GM18511 (cell line): ENCODE data around the gene RABEP1.

Experiments used
- ATAC-seq: cut with Tn5 transposase; IDR thresholded peaks from one replicate; pipeline ENCODE4 v1.9.1; 2021; ENCODE audit warnings: mild to moderate bottlenecking, moderate library complexity; ENCODE audit not compliant: unreplicated experiment

Gene RABEP1

DNA sequence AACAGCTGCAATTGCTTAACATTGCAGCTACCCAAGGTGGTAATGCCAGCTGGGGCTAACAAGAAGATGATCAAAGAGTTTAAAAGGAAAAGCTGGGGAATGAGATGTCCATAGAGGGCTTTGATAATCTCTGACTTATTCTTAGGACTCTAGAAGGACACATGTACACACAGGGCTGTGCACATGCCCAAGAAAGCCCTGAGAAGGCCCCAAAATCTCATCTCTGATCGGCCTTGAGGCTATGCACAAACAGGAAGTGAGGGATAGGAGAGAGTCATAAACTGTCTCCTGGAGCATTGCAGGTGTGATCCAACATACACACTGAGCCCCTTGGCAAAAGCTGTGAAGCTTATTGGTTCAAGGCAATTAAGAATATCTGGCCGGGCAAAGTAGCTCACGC is 17.2 kb upstream of the RABEP1 start:
- ATAC-seq, result no peak

DNA sequence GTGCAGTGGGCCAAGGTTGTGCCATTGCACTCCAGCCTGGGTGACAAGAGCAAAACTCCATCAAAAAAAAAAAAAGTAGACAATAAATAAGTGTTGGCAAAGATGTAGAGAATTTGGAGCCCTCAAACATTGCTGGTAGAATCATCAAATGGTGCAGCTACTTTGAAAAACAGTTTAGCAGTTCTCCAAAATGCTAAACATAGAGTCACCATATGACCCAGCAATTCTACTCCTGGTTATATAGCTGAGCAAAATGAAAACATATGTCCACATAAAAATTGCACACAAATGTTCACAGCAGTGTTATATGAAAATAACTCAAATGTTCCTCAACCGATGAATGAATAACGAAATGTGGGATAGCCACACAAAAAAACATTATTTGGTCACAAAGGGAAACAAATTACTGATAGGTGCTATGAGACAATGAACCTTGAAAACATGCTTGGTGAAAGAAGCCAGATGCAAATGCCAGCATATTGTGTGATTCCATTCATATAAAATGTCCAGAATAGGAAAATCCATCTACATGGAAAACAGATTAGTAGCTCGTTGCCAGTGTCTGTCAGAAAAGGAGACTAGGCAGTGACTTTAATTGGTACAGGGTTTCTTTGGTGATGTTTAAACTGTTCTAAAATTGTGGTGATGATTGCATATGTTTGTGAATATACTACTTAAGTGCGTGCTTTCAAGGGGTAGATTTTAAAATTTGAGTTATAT is 12.7 kb upstream of the RABEP1 start:
- ATAC-seq, result no peak

DNA sequence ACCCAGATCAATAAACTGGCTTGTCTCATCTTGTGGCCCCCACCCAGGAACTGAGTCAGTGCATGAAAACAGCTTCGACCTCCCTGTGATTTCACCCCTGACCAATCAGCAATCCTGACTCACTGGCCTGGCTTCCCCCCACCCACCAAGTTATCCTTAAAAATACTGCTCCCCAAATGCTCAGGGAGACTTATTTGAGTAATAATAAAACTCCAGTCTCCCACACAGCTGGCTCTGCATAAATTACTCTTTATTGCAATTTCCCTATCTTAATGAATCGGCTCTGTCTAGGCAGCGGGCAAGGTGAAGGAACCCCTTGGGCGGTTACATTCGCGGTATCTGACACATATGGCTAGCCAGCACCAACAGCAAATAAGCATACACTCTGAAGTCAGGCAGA is 9.8 kb upstream of the RABEP1 start:
- ATAC-seq, result no peak

DNA sequence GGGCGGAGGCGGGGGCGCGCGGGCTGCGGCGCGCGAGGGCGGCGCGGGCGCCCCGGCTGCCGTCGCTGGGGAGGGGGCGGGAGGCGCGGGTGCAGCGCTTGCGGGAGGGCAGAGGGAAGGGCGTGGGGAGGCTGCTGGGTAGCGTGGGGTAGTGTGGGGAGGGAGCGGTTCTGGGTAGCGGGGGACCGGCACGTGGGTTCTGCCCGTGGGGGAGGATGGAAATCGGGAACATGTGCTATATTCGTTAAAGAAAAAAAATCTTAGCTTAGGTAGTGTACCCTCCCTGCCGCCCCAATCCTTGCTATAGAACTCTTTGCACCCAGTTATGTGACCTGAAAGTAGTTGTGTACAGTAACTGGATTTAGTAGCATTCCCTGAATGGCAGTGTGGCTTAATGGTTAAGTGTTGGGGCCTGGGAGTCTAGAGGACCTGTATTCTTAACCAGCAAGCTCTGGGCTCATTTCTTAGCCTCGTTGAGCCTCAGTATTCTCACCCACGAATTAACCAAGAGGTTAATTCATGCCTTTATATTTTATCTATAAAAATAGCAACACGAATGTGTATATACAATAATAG is 646 bp downstream of the RABEP1 start:
- ATAC-seq, result peak; percentile 15

DNA sequence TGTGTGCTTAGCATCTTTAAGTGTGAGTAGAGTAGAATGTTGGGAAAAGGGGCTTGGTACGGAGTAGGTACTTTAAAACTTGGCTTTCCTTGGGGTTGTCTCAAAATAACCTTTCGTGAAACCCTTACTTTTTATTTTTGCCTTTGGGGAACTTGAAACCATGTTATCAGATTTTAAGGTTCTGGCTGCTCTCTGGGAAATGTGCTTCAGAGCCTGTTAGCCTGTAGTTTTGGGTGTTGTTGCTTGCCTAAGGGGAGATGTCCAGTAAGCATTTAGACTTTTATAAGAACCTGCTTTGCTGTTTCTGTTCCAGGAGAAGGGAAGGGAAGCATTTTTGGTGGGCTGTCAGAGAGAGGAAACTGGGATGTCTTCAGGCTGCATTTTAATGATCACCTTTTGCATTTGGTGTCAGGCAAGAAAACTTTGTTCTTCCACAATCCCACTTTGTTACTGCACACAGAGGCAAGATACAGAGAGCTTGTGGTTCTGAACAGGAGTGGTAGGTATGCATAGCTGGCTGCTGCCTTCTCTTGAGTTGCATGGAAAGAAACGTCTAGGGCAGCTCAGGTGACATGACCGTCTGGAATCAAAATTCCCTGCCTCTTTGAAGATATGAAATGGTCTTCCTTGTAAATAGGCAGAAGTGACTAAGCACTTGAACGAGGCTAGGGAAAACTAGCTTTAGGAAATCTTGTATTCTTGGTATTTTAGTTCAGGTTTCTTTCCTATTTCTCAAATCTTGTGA is 1.7 kb downstream of the RABEP1 start:
- no peak for ATAC-seq

DNA sequence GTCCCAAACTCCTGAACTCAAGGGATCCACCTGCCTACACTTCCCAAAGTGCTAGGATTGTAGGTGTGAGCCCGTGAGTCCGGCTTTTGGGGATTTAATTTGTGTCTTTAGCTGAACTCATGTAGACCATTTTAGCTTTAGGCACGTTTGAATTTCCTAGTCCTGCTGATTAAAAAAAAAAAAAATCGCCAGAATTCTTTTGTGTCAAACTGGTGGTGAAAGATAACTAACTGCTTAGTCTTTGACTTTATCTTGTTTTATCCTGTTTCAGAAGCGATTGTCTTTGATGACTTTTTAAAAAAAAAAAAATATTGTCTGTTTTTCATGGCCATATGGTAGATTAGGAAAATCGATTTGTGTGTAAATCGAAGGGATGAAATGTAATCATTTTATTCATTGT is 2.6 kb downstream of the RABEP1 start:
- ATAC-seq, result no peak

DNA sequence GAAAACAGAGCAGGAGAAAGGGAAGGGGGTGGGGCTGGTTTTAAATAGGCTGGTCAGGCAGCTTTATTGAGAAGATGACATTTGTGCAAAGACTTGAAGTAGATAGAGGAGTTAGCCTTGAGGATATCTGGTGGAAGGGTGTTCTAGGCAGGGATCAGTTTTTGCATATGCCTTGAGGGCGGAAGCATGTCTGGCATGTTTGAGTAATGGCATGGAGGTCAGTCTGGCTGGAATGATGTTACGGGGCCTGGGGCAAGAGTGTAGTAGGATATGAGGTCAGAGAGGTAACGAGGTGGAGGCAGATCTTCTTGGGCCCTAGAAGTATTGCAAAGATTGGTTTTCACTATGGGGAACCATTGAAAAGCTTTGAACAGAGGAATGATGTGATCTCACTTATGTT is 4.8 kb downstream of the RABEP1 start:
- no peak for ATAC-seq

DNA sequence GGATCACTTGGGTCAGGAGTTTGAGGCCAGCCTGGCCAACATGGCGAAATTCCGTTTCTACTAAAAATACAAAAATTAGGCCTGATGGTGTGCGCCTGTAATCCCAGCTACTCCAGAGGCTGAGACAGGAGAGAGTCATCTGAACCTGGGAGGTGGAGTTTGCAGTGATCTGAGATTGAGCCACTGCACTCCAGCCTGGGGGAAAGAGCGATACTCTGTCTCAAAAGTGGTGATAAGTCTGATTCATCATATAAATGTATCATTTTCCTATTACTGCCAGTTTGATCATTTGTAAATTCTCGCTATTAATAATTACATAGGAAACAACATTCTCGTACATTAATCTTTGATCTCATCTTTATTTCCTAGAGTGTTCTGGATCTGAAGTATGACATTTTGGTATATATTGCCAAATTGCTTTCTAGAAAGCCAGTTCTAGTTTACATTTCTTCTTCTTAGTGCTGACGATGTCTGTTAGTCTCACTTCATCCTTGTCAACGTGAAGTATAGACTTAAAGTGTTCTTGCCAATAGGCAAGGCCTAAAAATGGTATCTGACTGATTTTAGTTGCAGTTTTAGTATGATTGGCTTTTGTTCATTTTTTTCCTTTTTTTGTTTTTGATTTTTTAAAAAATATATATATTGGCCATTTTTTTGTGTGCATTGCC is 9.7 kb downstream of the RABEP1 start:
- ATAC-seq, result no peak

DNA sequence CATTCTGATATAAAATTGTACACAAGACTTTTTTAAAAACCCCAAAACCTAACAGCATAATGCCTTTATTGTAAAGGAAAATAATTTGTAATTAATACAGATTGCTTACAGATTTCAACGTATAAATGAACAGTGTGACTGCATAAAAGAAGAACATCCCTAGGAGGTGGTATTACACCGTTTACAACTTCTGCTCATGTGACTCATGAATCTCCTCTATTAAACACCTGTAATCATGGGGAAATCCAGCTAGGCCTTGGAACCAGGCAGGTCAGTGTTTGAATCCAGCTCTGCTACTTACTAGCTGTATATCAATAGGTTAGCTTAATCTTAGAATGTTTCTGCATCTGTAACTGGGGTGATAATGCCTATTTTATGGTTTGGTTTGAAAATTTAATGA is 15.2 kb downstream of the RABEP1 start:
- no peak for ATAC-seq

DNA sequence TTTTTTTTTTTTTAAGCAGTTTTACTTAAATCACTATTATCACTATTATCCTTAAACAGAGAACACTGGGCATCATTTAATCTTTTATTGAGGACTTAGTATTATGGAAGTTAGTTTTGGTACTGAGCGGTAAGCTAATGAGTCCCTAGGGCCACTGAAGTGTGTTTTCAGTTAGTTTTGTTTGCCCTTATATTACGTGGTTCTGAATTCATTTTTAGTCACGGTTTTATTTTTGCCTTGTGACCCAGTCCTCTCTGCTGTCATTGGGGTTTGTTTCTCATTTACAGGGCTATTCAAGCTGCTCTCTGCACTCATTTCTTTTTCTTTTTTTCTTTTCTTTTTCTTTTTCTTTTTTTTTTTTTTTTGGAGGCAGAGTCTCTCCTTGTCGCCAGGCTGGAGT is 17.3 kb downstream of the RABEP1 start:
- ATAC-seq, result no peak

DNA sequence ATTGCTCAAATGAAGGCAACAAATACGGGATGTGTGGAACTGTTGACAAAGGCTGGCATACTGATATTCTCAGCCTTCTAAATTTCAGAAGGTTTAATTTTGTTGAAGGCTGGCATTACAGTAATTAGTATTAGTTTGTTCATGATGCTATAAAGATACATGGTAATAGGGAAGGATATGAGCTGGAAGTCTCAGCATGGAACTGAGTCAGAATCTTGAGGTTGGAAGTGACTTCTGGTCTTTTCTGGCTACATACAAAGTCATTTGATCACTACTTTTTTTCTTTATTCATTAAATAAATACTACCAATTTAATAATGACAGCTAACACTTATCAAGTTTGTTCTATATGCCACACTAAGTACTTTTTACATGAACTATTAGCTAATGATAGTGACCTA is 22.6 kb downstream of the RABEP1 start:
- ATAC-seq, result no peak

DNA sequence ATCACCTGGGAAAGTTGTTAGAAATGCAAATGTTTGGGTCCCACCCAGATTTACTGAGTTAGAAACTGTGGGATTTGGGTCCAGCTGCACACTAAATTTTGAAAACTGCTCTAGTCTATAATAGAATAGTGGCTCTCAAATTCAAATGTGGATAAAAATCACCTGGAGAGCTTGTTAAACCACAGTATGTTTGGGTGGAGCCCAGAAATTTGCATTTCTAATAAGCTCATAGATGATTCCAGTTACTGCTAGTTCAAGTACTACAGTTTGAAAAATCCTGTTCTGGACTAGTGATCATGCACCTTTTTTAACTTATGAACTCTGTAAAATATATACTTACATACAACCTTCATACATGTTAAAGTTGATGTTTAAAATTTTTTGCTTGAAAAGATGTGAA is 27.8 kb downstream of the RABEP1 start:
- no peak for ATAC-seq

DNA sequence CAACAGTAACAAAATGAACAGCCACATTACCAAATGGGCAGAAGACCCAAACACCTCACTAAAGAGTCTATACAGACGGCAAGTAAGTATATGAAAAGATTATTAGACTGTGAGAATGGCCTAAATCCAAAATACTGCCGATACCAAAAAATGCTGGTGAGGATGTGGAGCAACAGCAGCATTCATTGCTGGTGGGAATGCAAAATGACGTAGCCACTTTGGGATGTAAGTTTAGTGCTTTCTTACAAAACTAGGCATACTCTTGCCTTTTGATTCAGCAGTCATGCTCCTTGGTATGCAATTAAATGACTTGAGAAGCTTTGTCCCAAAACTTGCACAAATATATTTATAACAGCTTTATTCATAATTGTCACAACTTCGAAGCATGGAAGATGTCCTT is 43.8 kb downstream of the RABEP1 start:
- ATAC-seq, result no peak

DNA sequence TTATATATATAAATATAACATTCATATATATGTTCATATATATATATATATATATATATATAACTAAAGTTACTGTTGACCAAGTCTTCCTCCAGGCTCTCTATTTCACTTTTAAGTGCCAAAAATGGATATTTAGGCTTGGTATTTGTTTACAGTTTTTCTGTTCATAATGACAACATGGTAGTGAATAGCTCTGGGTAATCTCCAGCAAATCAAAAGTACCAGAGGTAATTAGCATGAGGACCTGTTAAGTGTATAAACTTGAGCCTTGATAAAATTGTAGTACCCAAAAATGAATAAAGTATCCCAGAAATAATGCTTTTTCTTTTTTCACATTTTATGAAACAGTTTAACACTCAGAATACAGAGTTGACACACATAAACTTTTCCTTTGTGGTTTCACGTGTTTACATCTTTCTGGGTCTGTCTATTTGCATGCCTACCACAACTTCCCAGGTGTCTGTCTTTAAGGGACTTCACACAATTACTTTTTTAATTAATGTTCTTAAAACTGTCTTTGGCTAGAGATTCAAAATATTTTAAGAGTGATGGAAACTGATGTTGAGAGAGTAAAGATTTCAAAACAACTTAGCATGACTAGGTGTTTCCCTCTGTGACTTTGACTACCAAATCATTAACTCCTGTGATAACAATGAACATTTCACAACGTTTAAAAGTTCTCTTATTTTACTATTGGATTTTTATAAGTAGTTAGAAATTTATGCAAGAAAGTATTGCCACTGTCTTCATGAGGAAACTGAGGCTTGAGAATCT is 47.9 kb downstream of the RABEP1 start:
- no peak for ATAC-seq

DNA sequence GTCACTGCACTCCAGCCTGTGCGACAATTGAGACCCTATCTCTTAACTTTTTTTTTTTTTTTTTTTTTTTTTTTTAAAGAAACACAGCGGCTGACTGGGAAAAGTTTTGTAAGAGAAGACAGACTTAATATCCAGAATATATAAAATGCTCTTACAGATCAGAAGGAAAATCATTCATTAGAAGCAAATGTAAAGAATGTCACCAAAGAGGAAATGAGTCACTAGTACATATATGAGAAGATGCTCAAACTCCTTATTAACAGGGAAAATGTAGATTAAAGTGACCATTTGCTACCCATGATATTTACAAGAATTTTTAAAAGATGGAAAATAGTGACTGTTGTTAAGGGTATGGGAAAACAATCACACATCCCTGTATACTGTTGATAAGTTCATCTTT is 48.9 kb downstream of the RABEP1 start:
- ATAC-seq, result no peak

DNA sequence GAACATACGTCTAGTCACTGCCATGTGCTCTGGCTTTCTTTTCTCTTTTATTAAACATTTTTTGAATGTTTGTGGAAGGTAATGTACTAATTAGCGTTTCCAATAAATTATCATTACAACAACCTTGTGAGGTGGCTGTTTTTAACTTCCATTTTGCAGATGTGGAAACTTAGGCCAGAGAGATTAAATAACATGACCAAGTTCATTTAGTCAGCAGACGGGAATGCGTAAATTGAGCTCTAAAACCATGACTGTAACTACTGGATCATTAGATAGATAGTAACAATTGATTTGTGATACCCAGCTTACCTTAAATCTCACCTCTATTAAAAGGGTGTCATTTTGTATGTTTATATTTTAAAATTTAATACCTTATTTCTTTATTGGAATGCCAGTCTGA is 49.4 kb downstream of the RABEP1 start:
- no peak for ATAC-seq

DNA sequence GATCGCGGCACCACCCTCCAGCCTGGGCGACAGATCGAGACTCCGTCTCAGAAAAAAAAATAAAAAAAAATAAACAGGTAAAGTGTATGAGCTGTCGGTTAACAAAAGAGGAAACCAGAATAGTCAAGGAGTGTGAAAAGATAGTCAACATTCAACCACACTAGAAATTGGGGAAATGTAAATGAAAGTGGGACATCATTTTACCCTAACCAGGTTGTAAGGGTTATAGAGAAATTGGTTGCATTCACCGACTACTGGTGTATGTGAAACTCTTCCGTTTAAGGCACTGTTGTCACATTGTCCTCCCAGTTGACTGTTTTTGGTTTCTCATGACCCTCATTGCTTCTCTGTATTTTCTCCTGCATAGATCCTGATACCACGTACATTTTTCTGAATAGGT is 62.8 kb downstream of the RABEP1 start:
- no peak for ATAC-seq

DNA sequence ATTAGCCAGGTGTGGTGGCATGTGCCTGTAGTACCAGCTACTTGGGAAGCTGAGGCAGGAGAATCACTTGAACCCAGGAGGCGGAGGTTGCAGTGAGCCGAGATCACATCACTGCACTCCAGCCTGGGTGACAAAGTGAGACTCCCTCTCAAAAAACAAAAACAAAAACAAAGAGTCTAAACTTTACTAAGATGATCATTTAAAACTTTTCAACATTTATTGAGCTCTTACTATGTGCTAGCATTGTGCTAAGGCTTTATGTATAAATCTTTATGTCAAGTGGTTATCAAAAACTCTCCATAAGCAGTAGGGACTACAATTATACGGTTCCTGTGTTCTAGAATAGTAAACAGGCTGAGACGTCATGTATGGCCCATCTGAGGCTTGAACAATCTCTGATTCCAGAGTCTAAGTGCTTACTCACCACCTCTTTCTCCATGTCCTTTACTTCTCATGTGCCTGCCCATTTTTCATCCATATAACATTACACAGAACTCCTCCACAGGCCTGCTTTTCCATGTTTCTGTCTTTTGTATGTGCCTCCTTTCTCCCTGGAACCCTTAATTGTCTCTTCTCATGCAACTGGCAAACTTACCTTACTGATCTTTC is 70.7 kb downstream of the RABEP1 start:
- no peak for ATAC-seq

DNA sequence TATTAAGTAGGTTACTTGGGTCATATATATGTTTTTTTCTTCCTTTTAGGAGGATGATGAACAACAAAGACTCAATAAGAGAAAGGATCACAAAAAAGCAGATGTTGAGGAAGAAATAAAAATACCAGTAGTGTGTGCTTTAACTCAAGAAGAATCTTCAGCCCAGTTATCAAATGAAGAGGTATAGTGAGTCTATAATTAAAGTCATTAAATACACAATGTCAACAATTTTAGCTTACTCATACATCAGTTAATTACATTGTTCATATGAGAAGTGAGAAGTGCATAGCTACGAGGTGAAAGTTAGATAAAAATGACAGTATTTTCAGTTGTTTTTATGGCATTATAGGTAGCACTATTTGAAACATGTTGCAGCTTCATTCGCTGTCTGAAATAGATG is 72.2 kb downstream of the RABEP1 start:
- ATAC-seq, result no peak

DNA sequence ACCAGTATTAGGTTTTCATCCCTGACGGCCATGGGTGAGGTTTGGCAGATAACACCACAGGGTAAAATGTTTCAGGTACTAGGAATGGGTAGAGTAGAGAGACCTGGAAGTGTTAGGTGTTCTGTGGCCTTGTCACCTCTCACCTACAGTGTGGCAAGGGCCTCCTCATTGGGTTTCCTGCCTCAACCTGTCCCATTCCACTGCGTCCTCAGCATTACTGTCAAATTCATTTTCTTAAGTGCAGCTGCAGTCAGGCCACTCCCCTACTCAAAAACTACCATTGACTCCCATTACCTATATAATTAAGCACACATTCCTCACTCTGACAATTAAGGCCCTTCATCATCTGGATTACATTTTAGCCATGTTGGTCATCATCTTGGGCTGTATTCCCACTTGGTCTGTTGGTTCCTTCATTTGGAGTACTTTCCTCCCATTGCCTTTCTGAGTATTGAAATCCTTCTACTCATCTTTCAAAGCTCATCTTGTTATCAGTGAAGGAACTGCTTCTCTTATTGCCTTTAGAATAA is 72.9 kb downstream of the RABEP1 start:
- no peak for ATAC-seq
